Right cardiac atrium (tissue), 5 donors: ENCODE measurements around the gene VWA5A. TPM values are rescaled to one million over a fixed set of nuclear protein-coding genes. Genes with fewer than 3 reads are reported as not detected.
"Not testable (repeated sequence)": the region's sequence is repeated elsewhere in the genome, so short reads cannot be mapped to it uniquely, and the experiment has no call there.

Experiments used
- ATAC-seq, 2 donors: fragments of 200-7000 bp; cut with Tn5 transposase; one replicate each; pipeline versions ENCODE4 v1.8.0 to v1.9.1; 2020; ENCODE audit warnings: moderate library complexity in 2 of 2, mild to moderate bottlenecking in 1 of 2
- DNase-seq, 3 donors: peaks; one replicate each; pipeline ENCODE4 v3.0.0-alpha.2; 2020
- H3K27ac ChIP-seq: one replicate; pipeline ENCODE4 v1.5.1; 2013; ENCODE audit warnings: mild to moderate bottlenecking, low read length, control low read depth, moderate library complexity
- H3K27me3 ChIP-seq: one replicate; pipeline ENCODE4 v1.6.1; 2013; ENCODE audit not compliant: control insufficient read depth, insufficient read depth
- H3K4me1 ChIP-seq: one replicate; pipeline ENCODE4 v1.6.1; 2013; ENCODE audit warnings: low read length; ENCODE audit not compliant: control insufficient read depth, insufficient read depth
- H3K4me3 ChIP-seq: one replicate; pipeline ENCODE4 v1.5.1; 2013; ENCODE audit warnings: low read length, control low read depth
- H3K9me3 ChIP-seq: one replicate; pipeline ENCODE4 v1.6.1; 2013; ENCODE audit warnings: low read length; ENCODE audit not compliant: control insufficient read depth
- WGBS: extraction: QIAGEN DNeasy Blood & Tissue Kit; methylation state at CpG from one replicate; pipeline ENCODE4 v1.1.7; 2013; 5-methylcytosine and 5-hydroxymethylcytosine counted together
- intact Hi-C, 4 donors: fragments of 100-400 bp; cut with DNase I; formaldehyde crosslinking; loops; one replicate each; pipeline versions ENCODE4 v1.11.0 to v1.14.0; 2022 to 2023
- polyA plus RNA-seq: library from polyadenylated mRNA; stranded (reverse); fragments of 200-250 nt; gene quantifications from one replicate; pipeline ENCODE4 v1.2.3, GENCODE V29; 2013
- total RNA-seq, 4 donors: library from RNA; stranded (reverse); fragmentation: NEBNext Ultra II Directional; extraction: Animal tissue kit (Norgen Biotek cat#: 25700); gene quantifications; one replicate each; pipeline ENCODE4 v1.2.1, GENCODE V29; 2021
- donor health status: healthy with polysubstance abuse.
- donor health status: DM: no; HTN: yes; CAD: no.
- donor health status: DM: no; HTN: no; CAD: no.
- donor health status: DM: no; HTN: yes; CAD: no; lungs with severe emphysema.
- donor health status: DM: yes; HTN: yes; CAD: no.

Gene VWA5A
- total and polyA plus RNA-seq, 5 donors: 3.1 to 7.1 (median 5.5) TPM

DNA sequence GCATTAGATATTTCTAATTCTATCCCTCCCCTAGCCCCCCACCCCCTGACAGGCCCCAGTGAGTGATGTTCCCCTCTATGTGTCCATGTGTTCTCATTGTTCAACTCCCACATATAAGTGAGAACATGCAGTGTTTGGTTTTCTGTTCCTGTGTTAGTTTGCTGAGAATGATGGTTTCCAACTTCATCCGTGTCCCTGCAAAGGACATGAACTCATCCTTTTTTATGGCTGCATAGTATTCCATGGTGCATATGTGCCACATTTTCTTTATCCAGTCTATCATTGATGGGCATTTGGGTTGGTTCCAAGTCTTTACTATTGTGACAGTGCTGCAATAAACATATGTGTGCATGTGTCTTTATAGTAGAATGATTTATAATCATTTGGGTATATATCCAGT is 11.9 kb downstream of the VWA5A start:
- DNase-seq, ATAC-seq, H3K4me3 ChIP-seq, H3K27me3 ChIP-seq, intact Hi-C loops, H3K9me3 ChIP-seq, H3K4me1 ChIP-seq, H3K27ac ChIP-seq: not testable (repeated sequence)
- WGBS: 85% methylated on average over 1 of the region's 1 CpG

DNA sequence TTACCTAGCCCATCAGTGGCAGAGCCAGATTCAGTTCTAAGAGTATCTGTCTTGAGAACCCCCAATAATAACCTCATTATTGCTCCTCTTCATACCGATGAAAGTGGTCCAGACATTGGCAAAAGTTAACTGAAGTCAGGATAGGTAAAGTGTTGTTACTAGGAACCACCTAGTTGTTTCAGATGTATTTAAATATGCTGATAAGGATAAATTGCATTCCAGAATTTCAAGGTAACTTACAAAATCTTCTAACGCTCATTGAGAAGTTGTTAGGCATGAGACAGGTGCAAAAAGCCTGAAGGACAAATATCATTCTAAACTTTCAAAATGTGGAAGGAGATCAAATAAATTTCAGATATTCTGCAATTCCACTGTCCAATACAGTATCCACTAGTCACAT is 27.8 kb downstream of the VWA5A start:
- WGBS: 93% methylated on average over 2 of the region's 2 CpGs
- no peaks in the 10 kb centered on the region for H3K4me1 ChIP-seq
- H3K27me3 ChIP-seq: no peaks in the 10 kb centered on the region
- DNase-seq (no peak), ATAC-seq (no peak)
- no peak overlapping the region for H3K27ac ChIP-seq
- no peak overlapping the region for H3K4me3 ChIP-seq
- intact Hi-C loops: no loop called here
- no peaks in the 10 kb centered on the region for H3K9me3 ChIP-seq

DNA sequence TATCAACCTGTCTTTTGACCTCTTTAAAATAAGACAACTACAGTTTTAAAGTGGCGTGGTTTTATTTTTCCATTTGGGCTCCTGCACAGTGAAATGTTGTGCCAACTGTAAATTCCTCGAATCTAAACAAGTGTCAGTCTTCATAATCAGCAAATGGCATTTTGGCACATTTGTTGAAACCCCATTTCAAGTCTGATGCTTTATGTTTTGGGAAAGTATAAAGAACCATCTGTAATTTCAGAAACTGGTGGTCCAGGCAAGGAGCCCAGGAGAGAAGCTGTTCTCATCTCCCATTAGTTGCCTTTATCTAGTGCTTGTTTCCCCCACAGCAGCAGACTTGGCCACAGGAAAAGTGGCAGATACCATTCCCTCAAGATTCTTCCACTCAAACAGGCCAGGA is 32.7 kb downstream of the VWA5A start:
- DNase-seq: no peak
- H3K27me3 ChIP-seq: no peaks in the 10 kb centered on the region
- no peak overlapping the region for H3K4me3 ChIP-seq
- no peaks in the 10 kb centered on the region for H3K9me3 ChIP-seq
- ATAC-seq: no peak
- no peaks in the 10 kb centered on the region for H3K4me1 ChIP-seq
- 67% methylated on average over 2 of the region's 2 CpGs for WGBS
- intact Hi-C loops: no loop called here
- H3K27ac ChIP-seq: no peak overlapping the region

DNA sequence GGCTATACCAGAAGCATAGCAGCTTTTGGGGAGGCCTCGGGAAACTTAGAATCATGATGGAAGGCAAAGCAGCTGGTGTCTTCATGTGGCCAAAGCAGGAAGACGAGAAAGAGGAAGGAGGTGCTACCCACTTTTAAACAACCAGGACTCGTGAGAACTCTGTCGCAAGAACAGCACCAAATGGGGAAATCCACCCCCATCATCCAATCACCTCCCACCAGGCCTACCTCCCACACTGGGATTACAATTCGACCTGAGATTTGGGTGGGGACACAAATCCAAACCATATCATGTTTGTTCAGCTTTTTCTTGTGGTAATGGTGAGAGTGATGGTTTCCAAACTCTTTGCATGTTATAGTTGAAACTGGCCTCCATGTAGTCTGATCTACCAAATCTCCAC is 35.4 kb downstream of the VWA5A start:
- 70% methylated on average over 5 of the region's 5 CpGs for WGBS
- DNase-seq: no peak
- intact Hi-C loops: no loop called here
- no peaks in the 10 kb centered on the region for H3K9me3 ChIP-seq
- H3K27ac ChIP-seq: no peak overlapping the region
- H3K4me1 ChIP-seq: no peaks in the 10 kb centered on the region
- no peaks in the 10 kb centered on the region for H3K27me3 ChIP-seq
- no peak overlapping the region for H3K4me3 ChIP-seq
- no peak for ATAC-seq

GRCh38 chr11:124152770-124153407 is 37.6 kb downstream of the VWA5A start:
- intact Hi-C loops: no loop called here
- 81% methylated on average over 3 of the region's 3 CpGs for whole genome bisulfite sequencing
- H3K4me3 ChIP-seq: no peak overlapping the region
- H3K9me3 ChIP-seq: no peaks in the 10 kb centered on the region
- no peaks in the 10 kb centered on the region for H3K4me1 ChIP-seq
- no peak for ATAC-seq
- H3K27ac ChIP-seq: no peak overlapping the region
- no peak for DNase-seq
- no peaks in the 10 kb centered on the region for H3K27me3 ChIP-seq

DNA sequence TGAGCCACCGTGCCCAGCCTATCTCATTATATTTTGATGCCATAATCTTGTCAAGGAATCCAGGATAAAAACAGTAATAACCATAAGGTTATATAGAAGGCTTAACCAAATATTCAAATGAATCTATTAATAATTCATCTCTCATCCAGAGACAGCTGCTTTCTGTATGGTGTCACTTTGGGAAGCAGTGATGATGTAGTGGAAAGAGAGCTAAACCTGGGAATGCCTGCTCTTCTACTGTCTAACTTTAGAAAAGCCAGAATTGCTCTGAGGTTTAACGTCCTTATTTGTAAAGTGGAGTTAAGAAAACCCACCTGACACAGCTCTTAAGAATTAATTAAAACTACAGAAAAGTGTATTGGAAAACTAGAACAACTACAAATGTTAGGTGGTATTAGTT is 38.6 kb downstream of the VWA5A start:
- WGBS: 51% methylated on average over 2 of the region's 2 CpGs
- no peaks in the 10 kb centered on the region for H3K27me3 ChIP-seq
- H3K27ac ChIP-seq: no peak overlapping the region
- no peaks in the 10 kb centered on the region for H3K9me3 ChIP-seq
- DNase-seq (no peak), ATAC-seq (no peak)
- intact Hi-C loops: no loop called here
- no peak overlapping the region for H3K4me3 ChIP-seq
- no peaks in the 10 kb centered on the region for H3K4me1 ChIP-seq

- Histone ChIP-seq H3K9me3 (no peaks in the 10 kb centered on the region), H3K4me3 (no peak overlapping the region), H3K4me1 (no peaks in the 10 kb centered on the region), H3K27ac (no peak overlapping the region), H3K27me3 (no peaks in the 10 kb centered on the region)
- DNase-seq: no peak
- ATAC-seq: no peak
- intact Hi-C loops: no loop called here
Observed at GRCh38 chr11:124159481-124159880, 44.2 kb downstream of the VWA5A start.

GRCh38 chr11:124160986-124161385 is 45.7 kb downstream of the VWA5A start:
- ATAC-seq (no peak), DNase-seq (no peak)
- Histone ChIP-seq H3K27me3 (no peaks in the 10 kb centered on the region), H3K4me1 (no peaks in the 10 kb centered on the region), H3K4me3 (no peak overlapping the region), H3K27ac (no peak overlapping the region), H3K9me3 (no peaks in the 10 kb centered on the region)
- intact Hi-C loops: no loop called here
- WGBS: 79% methylated on average over 5 of the region's 5 CpGs

DNA sequence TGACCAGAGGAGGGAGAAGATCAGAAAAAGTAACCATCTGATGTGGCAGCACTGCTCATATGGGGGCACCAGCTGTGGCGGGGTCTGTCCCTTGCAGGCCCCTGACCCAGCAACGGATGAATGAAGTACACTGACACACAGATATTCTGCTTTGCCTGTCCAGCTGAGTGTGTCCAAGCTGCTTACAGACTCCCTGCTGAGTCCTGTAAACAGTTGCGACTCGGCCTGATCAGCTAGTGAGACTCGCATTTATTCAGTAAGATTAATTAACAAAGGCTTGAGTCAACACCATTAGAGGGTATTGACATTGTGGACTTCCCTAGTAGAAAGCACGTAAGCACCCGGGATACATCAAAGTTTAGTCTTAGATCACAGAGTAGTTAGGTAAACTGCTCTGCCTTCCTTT is 52.6 kb downstream of the VWA5A start:
- no peaks in the 10 kb centered on the region for H3K9me3 ChIP-seq
- H3K4me3 ChIP-seq: no peak overlapping the region

GRCh38 chr11:124168796-124169195 is 53.5 kb downstream of the VWA5A start:
- ATAC-seq (no peak), DNase-seq (no peak)
- intact Hi-C loops: no loop called here
- Histone ChIP-seq H3K4me3 (no peak overlapping the region), H3K9me3 (no peaks in the 10 kb centered on the region), H3K27me3 (no peaks in the 10 kb centered on the region), H3K27ac (no peak overlapping the region), H3K4me1 (no peaks in the 10 kb centered on the region)

More for the DNA sequence above, 52.6 kb downstream of the VWA5A start:
- ATAC-seq (no peak), DNase-seq (no peak)
- intact Hi-C loops: no loop called here
- WGBS: 47% methylated on average over 7 of the region's 7 CpGs
- Histone ChIP-seq H3K27ac (no peak overlapping the region), H3K4me1 (no peaks in the 10 kb centered on the region), H3K27me3 (no peaks in the 10 kb centered on the region)

GRCh38 chr11:124170315-124170714 is 55.1 kb downstream of the VWA5A start:
- WGBS: 58% methylated on average over 2 of the region's 12 CpGs
- DNase-seq, H3K27ac ChIP-seq, H3K4me1 ChIP-seq, H3K4me3 ChIP-seq, H3K9me3 ChIP-seq, ATAC-seq, H3K27me3 ChIP-seq, intact Hi-C loops: not testable (repeated sequence)
